Measurements from ENCODE around the gene CD69.

DNA sequence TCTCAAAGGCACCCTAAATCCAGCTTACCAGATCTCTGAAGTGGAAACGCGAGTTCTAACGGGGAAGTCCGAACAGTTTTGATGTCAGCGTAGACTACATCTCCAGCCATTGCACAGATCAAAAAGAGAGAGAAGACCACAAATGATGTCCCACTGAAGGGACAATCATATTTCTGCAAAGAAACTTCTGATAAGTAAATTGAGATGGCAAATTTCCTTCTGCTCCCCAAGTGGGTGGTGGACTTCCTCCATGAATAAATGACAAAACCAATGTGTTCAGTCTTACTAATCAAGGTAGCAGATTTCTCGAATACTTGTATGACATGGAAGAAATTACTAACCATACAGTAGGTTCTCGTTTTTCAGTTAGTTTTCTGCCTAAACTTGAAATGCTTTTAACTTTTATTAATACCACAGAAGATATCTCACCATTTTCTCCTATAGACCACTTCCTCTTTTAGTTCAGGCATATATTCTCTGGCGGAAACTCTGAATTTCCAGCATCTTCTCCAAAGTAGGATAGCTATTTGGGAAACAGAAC lies 27.7 kb downstream of the CD69 start, which contains the start of gene CLECL1:
- TF ChIP-seq, protein P1, sequence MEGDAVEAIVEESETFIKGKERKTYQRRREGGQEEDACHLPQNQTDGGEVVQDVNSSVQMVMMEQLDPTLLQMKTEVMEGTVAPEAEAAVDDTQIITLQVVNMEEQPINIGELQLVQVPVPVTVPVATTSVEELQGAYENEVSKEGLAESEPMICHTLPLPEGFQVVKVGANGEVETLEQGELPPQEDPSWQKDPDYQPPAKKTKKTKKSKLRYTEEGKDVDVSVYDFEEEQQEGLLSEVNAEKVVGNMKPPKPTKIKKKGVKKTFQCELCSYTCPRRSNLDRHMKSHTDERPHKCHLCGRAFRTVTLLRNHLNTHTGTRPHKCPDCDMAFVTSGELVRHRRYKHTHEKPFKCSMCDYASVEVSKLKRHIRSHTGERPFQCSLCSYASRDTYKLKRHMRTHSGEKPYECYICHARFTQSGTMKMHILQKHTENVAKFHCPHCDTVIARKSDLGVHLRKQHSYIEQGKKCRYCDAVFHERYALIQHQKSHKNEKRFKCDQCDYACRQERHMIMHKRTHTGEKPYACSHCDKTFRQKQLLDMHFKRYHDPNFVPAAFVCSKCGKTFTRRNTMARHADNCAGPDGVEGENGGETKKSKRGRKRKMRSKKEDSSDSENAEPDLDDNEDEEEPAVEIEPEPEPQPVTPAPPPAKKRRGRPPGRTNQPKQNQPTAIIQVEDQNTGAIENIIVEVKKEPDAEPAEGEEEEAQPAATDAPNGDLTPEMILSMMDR (IDR thresholded peaks at IDR 0.05), result no peak
- no peak for TF ChIP-seq POLR2A (IDR thresholded peaks at IDR 0.05)
- no peak for TF ChIP-seq EP300 (IDR thresholded peaks at IDR 0.05)
